ENCODE data around the gene FGFR3. TPM values are rescaled to one million over a fixed set of nuclear protein-coding genes. Genes with fewer than 3 reads are reported as not detected.

The FGFR3 gene
- total and polyA plus RNA-seq, 9 of the 15 experiments (the other 6 are each of a cell fraction or from before 2014, with no cell fraction given) = 1.2 to 60.4 (median 12.7) TPM

DNA sequence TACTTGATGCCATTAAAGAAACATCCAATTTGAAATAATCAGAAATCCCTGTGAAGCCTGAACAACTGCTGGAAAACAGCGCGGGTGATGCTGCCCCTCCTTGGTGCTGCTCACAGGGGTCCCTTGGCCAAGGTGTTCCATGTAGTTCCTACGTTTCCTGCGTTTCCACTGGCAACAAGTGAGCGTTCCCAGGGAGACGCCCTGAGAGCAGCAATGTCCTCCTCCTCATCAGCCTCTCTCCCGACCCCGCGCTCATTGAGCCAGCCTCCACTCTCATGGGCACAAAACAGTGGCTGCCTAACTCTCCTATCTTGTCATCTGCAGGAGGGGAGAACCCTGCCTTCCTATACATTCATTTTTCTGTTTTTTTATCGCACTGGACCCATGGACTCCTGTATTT lies 44.0 kb downstream of the FGFR3 start:
- no peak for ATAC-seq
- peaks cover 2% of the 10 kb centered on the region for H3K9me1 ChIP-seq (ENCODE audit: control insufficient read depth, insufficient read depth, low read length)
- POLR2A ChIA-PET = no interaction called here

More for the DNA sequence above, 44.0 kb downstream of the FGFR3 start:
- in situ Hi-C loops (cut with MboI) (no loop called here), intact Hi-C loops (cut with micrococcal nuclease) (no loop called here)
- Histone ChIP-seq H3K9ac (ENCODE audit: insufficient read depth in 1 of 2, low read depth in 2 of 2, low read length in 2 of 2) (no peak overlapping the region), H3K27me3 (ENCODE audit: control insufficient read depth in 2 of 2, insufficient read depth in 2 of 2, low read length in 2 of 2) (no peaks in the 10 kb centered on the region), H3K27ac (ENCODE audit: extremely low read depth, low read depth, low read length) (no peak overlapping the region), H4K20me1 (replicated peaks; ENCODE audit: control insufficient read depth, insufficient read depth, low read length) (peaks cover 12% of the 10 kb centered on the region), H3K79me2 (ENCODE audit: control insufficient read depth, insufficient read depth, low read length) (peaks cover 11% of the 10 kb centered on the region), H3K4me1 (replicated peaks in 1 of 2; ENCODE audit: control insufficient read depth in 2 of 2, insufficient read depth in 2 of 2, low read length in 2 of 2) (no peaks in the 10 kb centered on the region; a peak in 1 of 5 replicates), H3K4me2 (ENCODE audit: insufficient read depth, low read length) (no peak overlapping the region), H3K4me3 (no peak overlapping the region), H3K9me3 (replicated peaks; ENCODE audit: control insufficient read depth, insufficient read depth, low read depth, low read length) (no peaks in the 10 kb centered on the region), H2AFZ (ENCODE audit: low read depth, low read length) (no peak overlapping the region), H3K36me3 (ENCODE audit: control insufficient read depth, insufficient read depth, low read length) (peaks cover 93% of the 10 kb centered on the region; the same call in 2 of the 3 replicates)
- DNase-seq (ENCODE audit: extremely low read depth in 1 of 4, low spot score in 3 of 4) (no peak), FAIRE-seq (no peak)
- TF ChIP-seq, protein P1, sequence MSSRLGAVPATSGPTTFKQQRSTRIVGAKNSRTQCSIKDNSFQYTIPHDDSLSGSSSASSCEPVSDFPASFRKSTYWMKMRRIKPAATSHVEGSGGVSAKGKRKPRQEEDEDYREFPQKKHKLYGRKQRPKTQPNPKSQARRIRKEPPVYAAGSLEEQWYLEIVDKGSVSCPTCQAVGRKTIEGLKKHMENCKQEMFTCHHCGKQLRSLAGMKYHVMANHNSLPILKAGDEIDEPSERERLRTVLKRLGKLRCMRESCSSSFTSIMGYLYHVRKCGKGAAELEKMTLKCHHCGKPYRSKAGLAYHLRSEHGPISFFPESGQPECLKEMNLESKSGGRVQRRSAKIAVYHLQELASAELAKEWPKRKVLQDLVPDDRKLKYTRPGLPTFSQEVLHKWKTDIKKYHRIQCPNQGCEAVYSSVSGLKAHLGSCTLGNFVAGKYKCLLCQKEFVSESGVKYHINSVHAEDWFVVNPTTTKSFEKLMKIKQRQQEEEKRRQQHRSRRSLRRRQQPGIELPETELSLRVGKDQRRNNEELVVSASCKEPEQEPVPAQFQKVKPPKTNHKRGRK (tag; IDR thresholded peaks at IDR 0.05) = no peak
- no peak for TF ChIP-seq MYC (IDR thresholded peaks at IDR 0.05; ENCODE audit: low read depth, low read length)
- TF ChIP-seq MYC (CRISPR knock-in tag; IDR thresholded peaks at IDR 0.05; ENCODE audit: borderline replicate concordance, low read depth) = no peak
- no peak for TF ChIP-seq XRCC5 (IDR thresholded peaks at IDR 0.05; ENCODE audit: low read depth, low read length)
- TF ChIP-seq NRF1 (conservative IDR thresholded peaks at IDR 0.05 in 1 of 2, IDR thresholded peaks at IDR 0.05 in 1 of 2) = no peak
- TF ChIP-seq ESRRB (CRISPR knock-in tag; IDR thresholded peaks at IDR 0.05; ENCODE audit: borderline replicate concordance) = no peak
- TF ChIP-seq FOXP4 (CRISPR knock-in tag; IDR thresholded peaks at IDR 0.05; ENCODE audit: borderline replicate concordance) = no peak
- no peak for TF ChIP-seq RBM34 (IDR thresholded peaks at IDR 0.05; ENCODE audit: borderline replicate concordance, insufficient read depth, low read length)
- no peak for TF ChIP-seq ERF (CRISPR knock-in tag; IDR thresholded peaks at IDR 0.05)
- no peak for TF ChIP-seq CBX2 (IDR thresholded peaks at IDR 0.05; ENCODE audit: insufficient read depth, low read length, poor library complexity, severe bottlenecking)
- TF ChIP-seq ZNF639 (CRISPR knock-in tag; conservative IDR thresholded peaks at IDR 0.05 in 1 of 2, IDR thresholded peaks at IDR 0.05 in 1 of 2) = no peak
- no peak for TF ChIP-seq ZNF124 (CRISPR knock-in tag; IDR thresholded peaks at IDR 0.05)
- no peak for TF ChIP-seq ZNF561 (CRISPR knock-in tag; conservative IDR thresholded peaks at IDR 0.05)
- TF ChIP-seq, protein P2, sequence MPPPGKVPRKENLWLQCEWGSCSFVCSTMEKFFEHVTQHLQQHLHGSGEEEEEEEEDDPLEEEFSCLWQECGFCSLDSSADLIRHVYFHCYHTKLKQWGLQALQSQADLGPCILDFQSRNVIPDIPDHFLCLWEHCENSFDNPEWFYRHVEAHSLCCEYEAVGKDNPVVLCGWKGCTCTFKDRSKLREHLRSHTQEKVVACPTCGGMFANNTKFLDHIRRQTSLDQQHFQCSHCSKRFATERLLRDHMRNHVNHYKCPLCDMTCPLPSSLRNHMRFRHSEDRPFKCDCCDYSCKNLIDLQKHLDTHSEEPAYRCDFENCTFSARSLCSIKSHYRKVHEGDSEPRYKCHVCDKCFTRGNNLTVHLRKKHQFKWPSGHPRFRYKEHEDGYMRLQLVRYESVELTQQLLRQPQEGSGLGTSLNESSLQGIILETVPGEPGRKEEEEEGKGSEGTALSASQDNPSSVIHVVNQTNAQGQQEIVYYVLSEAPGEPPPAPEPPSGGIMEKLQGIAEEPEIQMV (tag; conservative IDR thresholded peaks at IDR 0.05; ENCODE audit: low read depth) = no peak
- WGBS (ENCODE audit: insufficient coverage, low coverage, missing lambda C conversion rate) = 98% methylated on average over 10 of the region's 10 CpGs
- BruUV-seq (replicated peaks) = no TSS peak
- CTCF ChIA-PET (ENCODE audit: low intra/inter-chr PET ratio) = no interaction called here
